HG03060 (cell line): ENCODE data around the gene PCK1.

Source experiments
- ATAC-seq: cut with Tn5 transposase; IDR thresholded peaks from one replicate; pipeline ENCODE4 v1.9.1; 2021; ENCODE audit warnings: low read depth, moderate number of reproducible peaks; ENCODE audit not compliant: unreplicated experiment

Gene PCK1

GRCh38 chr20:57587278-57587988 is 26.5 kb downstream of the PCK1 start:
- no peak for ATAC-seq

GRCh38 chr20:57587989-57588377 is 27.1 kb downstream of the PCK1 start:
- ATAC-seq = no peak

- no peak for ATAC-seq
Measured at GRCh38 chr20:57588596-57588995, 27.7 kb downstream of the PCK1 start.

GRCh38 chr20:57589123-57589727 is 28.3 kb downstream of the PCK1 start:
- no peak for ATAC-seq

GRCh38 chr20:57589728-57590484 is 29.0 kb downstream of the PCK1 start:
- ATAC-seq = no peak

GRCh38 chr20:57590485-57591288 is 29.8 kb downstream of the PCK1 start:
- no peak for ATAC-seq

- no peak for ATAC-seq
Measured at GRCh38 chr20:57591289-57592229, 30.6 kb downstream of the PCK1 start.

GRCh38 chr20:57592263-57593092 is 31.6 kb downstream of the PCK1 start:
- ATAC-seq = no peak

- ATAC-seq = no peak
Measured at GRCh38 chr20:57593134-57593886, 32.4 kb downstream of the PCK1 start.

GRCh38 chr20:57594092-57594951 is 33.4 kb downstream of the PCK1 start:
- no peak for ATAC-seq

- no peak for ATAC-seq
Measured at GRCh38 chr20:57595041-57596030, 34.4 kb downstream of the PCK1 start.

- ATAC-seq = no peak
Measured at GRCh38 chr20:57596358-57596757, 35.4 kb downstream of the PCK1 start.

- ATAC-seq = no peak
Measured at GRCh38 chr20:57596998-57597939, 36.4 kb downstream of the PCK1 start.

GRCh38 chr20:57598060-57598459 is 37.1 kb downstream of the PCK1 start:
- no peak for ATAC-seq

GRCh38 chr20:57598491-57598890 is 37.6 kb downstream of the PCK1 start:
- ATAC-seq = no peak
